HepG2 (cell line): ENCODE data around the gene TRIM69. TPM values are rescaled to one million over a fixed set of nuclear protein-coding genes. Genes with fewer than 3 reads are reported as not detected.

Experiments
- ATAC-seq: fragments of 200-7000 bp; cut with Tn5 transposase; 3 replicates; pipeline ENCODE4 v1.9.1; 2020; ENCODE audit warnings: mild to moderate bottlenecking, moderate library complexity
- BruUV-seq: library from RNA; stranded (reverse); fragments of 400-500 nt; replicated peaks from 2 replicates; lab custom pipeline; 2021; lab: Mats Ljungman, UMichigan
- CTCF ChIA-PET: fragments of 300-600 bp; formaldehyde crosslinking; extraction: SDS; loops from one replicate; lab custom pipeline; 2021; ENCODE audit warnings: low total read pairs, inconsistent platforms, low intra/inter-chr PET ratio; lab: Yijun Ruan, JAX
- POLR2A ChIA-PET: fragments of 350-600 bp; sonication (Branson Sonifier 250); formaldehyde crosslinking; loops from one replicate; lab custom pipeline; 2020; ENCODE audit warnings: antibody characterized with exemption, inconsistent platforms; lab: Yijun Ruan, JAX
- DNase-seq: peaks from one replicate; pipeline ENCODE4 v3.0.0-alpha.2; 2015; ENCODE audit warnings: low spot score
- FAIRE-seq: peaks from 3 replicates; lab custom pipeline; 2011; peaks lifted over from hg19 to GRCh38; lab: Jason Lieb, UNC
- H2AFZ ChIP-seq: one replicate; pipeline ENCODE4 v1.6.1; 2011; ENCODE audit warnings: low read length, inconsistent platforms
- H3K27ac ChIP-seq: fragments of 300-600 bp; 3 replicates; pipeline ENCODE4 v1.8.0; 2011; ENCODE audit warnings: mixed run types, mild to moderate bottlenecking, mixed read lengths, low read length, inconsistent platforms; ENCODE audit not compliant: insufficient read depth; ENCODE audit errors: extremely low read length
- H3K27me3 ChIP-seq, 2 experiments: fragments of 200-600 bp in 1 of 2; 2 replicates in 1 of 2; 3 replicates in 1 of 2; pipeline versions ENCODE4 v1.6.0 to v1.8.0; 2011; ENCODE audit warnings: low read length in 2 of 2, mild to moderate bottlenecking in 2 of 2, moderate library complexity in 2 of 2, inconsistent platforms in 1 of 2; ENCODE audit not compliant: insufficient read depth in 2 of 2, control insufficient read depth in 1 of 2
- H3K36me3 ChIP-seq, 2 experiments: fragments of 200-600 bp in 1 of 2; replicated peaks in 1 of 2; 2 replicates in 1 of 2; 3 replicates in 1 of 2; pipeline versions ENCODE4 v1.5.1 to v1.8.0; 2011; ENCODE audit warnings: low read length in 2 of 2, inconsistent platforms in 1 of 2; ENCODE audit not compliant: insufficient read depth in 2 of 2, control insufficient read depth in 1 of 2
- H3K4me1 ChIP-seq: 2 replicates; pipeline ENCODE4 v1.5.1; 2012; ENCODE audit warnings: low read length, inconsistent platforms; ENCODE audit not compliant: insufficient read depth
- H3K4me2 ChIP-seq: 2 replicates; pipeline ENCODE4 v1.6.0; 2011; ENCODE audit warnings: low read depth, low read length, inconsistent platforms
- H3K4me3 ChIP-seq, 3 experiments: fragments of 200-600 bp in 1 of 3; sonication (generic), shearing (Covaris generic) in 1 of 3; replicated peaks in 1 of 3; 2 replicates each; pipeline ENCODE4 v1.5.1; 2011 to 2016; ENCODE audit warnings: low read length in 3 of 3, inconsistent platforms in 2 of 3, low read depth in 2 of 3, mild to moderate bottlenecking in 2 of 3, control low read depth in 1 of 3, mixed read lengths in 1 of 3; ENCODE audit not compliant: insufficient read depth in 1 of 3
- H3K79me2 ChIP-seq: one replicate; pipeline ENCODE4 v1.6.1; 2011; ENCODE audit warnings: low read length, inconsistent platforms; ENCODE audit not compliant: insufficient read depth
- H3K9ac ChIP-seq: 2 replicates; pipeline ENCODE4 v1.6.0; 2011; ENCODE audit warnings: mild to moderate bottlenecking, low read depth, low read length, inconsistent platforms; ENCODE audit not compliant: insufficient read depth
- H3K9me3 ChIP-seq: 2 replicates; pipeline ENCODE4 v1.5.1; 2012; ENCODE audit warnings: mild to moderate bottlenecking, low read length
- H4K20me1 ChIP-seq: 2 replicates; pipeline ENCODE4 v1.6.0; 2011; ENCODE audit warnings: inconsistent platforms, mild to moderate bottlenecking, low read length, moderate library complexity; ENCODE audit not compliant: insufficient read depth
- AKNA ChIP-seq: sonication (generic); formaldehyde crosslinking; IDR thresholded peaks from 2 replicates; pipeline ENCODE4 v1.4.0; 2020; ENCODE audit warnings: missing genetic modification reagents, borderline replicate concordance
- ATF1 ChIP-seq: IDR thresholded peaks from 2 replicates; pipeline ENCODE4 v1.6.1; 2016; ENCODE audit warnings: mild to moderate bottlenecking, control low read depth
- BCL6 ChIP-seq: IDR thresholded peaks from 2 replicates; pipeline ENCODE4 v1.6.1; 2016; ENCODE audit warnings: missing genetic modification reagents, missing compliant biosample characterization
- CREB1 ChIP-seq, 2 experiments: fragments of 450-650 bp in 1 of 2; IDR thresholded peaks; 2 replicates each; pipeline ENCODE4 v1.6.1; 2016 to 2017; ENCODE audit warnings: control low read depth in 1 of 2, mild to moderate bottlenecking in 1 of 2, missing compliant biosample characterization in 1 of 2, missing genetic modification characterization in 1 of 2
- CTCF ChIP-seq: sonication (generic); formaldehyde crosslinking; IDR thresholded peaks from 2 replicates; pipeline ENCODE4 v1.5.0; 2020; ENCODE audit warnings: mild to moderate bottlenecking, missing genetic modification reagents, moderate library complexity
- GLI4 ChIP-seq: sonication (generic); formaldehyde crosslinking; IDR thresholded peaks from 2 replicates; pipeline ENCODE4 v1.5.1; 2020; ENCODE audit warnings: missing genetic modification reagents, mild to moderate bottlenecking, moderate library complexity, borderline replicate concordance
- MED1 ChIP-seq: sonication (generic); formaldehyde crosslinking; IDR thresholded peaks from 2 replicates; pipeline ENCODE4 v1.4.0; 2020; ENCODE audit warnings: missing genetic modification reagents
- RAD21 ChIP-seq: fragments of 450-650 bp; formaldehyde crosslinking; IDR thresholded peaks from 2 replicates; pipeline ENCODE4 v1.5.0; 2020; ENCODE audit warnings: mild to moderate bottlenecking
- SNAPC5 ChIP-seq: sonication (generic); formaldehyde crosslinking; IDR thresholded peaks from 2 replicates; pipeline ENCODE4 v1.8.1; 2023; ENCODE audit warnings: mild to moderate bottlenecking, missing genetic modification reagents, borderline replicate concordance
- SP140L ChIP-seq: sonication (generic); formaldehyde crosslinking; IDR thresholded peaks from 2 replicates; pipeline ENCODE4 v1.4.0; 2020; ENCODE audit warnings: missing genetic modification reagents, borderline replicate concordance
- ZNF646 ChIP-seq: sonication (generic); formaldehyde crosslinking; IDR thresholded peaks from 2 replicates; pipeline ENCODE4 v1.9.0; 2021; ENCODE audit warnings: mild to moderate bottlenecking, missing genetic modification reagents
- WGBS: methylation state at CpG from one replicate; pipeline ENCODE4 v1.1.6; 2017; ENCODE audit warnings: low lambda C conversion rate; 5-methylcytosine and 5-hydroxymethylcytosine counted together
- in situ Hi-C: cut with HindIII; loops from 2 replicates; pipeline ENCODE4 v1.10.0; 2017; ENCODE audit warnings: low pct_unique_long_range_greater_than_20kb; ENCODE audit not compliant: extremely low pct_ligation_motif_present
- intact Hi-C: fragments of 100-400 bp; cut with micrococcal nuclease; formaldehyde crosslinking; loops from one replicate; pipeline ENCODE4 v1.10.0; 2022; ENCODE audit not compliant: unreplicated experiment
- polyA plus RNA-seq, 8 experiments: library from polyadenylated mRNA; depleted of rRNA in 3 of 8; stranded (reverse) in 7 of 8; unstranded in 1 of 8; fragments of >200 nt; fragmentation: Illumina TruSeq in 4 of 8; extraction: Trizol in 4 of 8; gene quantifications; 2 replicates each; pipeline versions ENCODE4 v1.2.1 to v1.2.3, GENCODE V29; 2011 to 2016; ENCODE audit warnings: low read depth in 4 of 8, missing spikeins in 1 of 8, mixed read lengths in 1 of 8; ENCODE audit not compliant: insufficient read depth in 1 of 8
- total RNA-seq, 5 experiments: library from RNA; depleted of rRNA; stranded (reverse); fragments of >200 nt; fragmentation: Illumina TruSeq; extraction: Trizol; gene quantifications; 2 replicates each; pipeline ENCODE4 v1.2.3, GENCODE V29; 2016; ENCODE audit warnings: low read depth in 1 of 5

Gene TRIM69
- total and polyA plus RNA-seq, 2 of the 13 experiments (the other 11 are each of a cell fraction or from before 2014, with no cell fraction given): 2.6 to 3.2 TPM

- DNase-seq (peak; percentile 15), FAIRE-seq (peak; percentile 37), ATAC-seq (peak; percentile 88)
- Histone ChIP-seq H3K4me1 (peaks cover 17% of the 10 kb centered on the region), H3K9ac (no peak overlapping the region), H2AFZ (no peak overlapping the region), H3K79me2 (no peaks in the 10 kb centered on the region), H3K9me3 (no peaks in the 10 kb centered on the region), H3K4me2 (no peak overlapping the region), H3K27me3 (no peaks in the 10 kb centered on the region), H4K20me1 (no peaks in the 10 kb centered on the region), H3K36me3 (no peaks in the 10 kb centered on the region), H3K27ac (no peak overlapping the region), H3K4me3 (no peak overlapping the region)
- ChIA-PET POLR2A (interaction anchor here (1.3 to 1.8 kb wide), 2 partner anchors 8 to 13 kb away, joined by 3 to 6 read pairs; no protein-coding TSS in a partner anchor), CTCF (no interaction called here)
- in situ Hi-C loops (no loop called here), intact Hi-C loops (loop anchor here (5.0 kb wide), 1 partner anchor 53 kb away; no protein-coding TSS in a partner anchor)
- WGBS: 26% methylated on average over 3 of the region's 3 CpGs
- no TSS peak for BruUV-seq
- no peak for TF ChIP-seq BCL6 (CRISPR knock-in tag)
- no peak for TF ChIP-seq AKNA
- TF ChIP-seq SP140L (CRISPR knock-in tag): no peak
- TF ChIP-seq ATF1: no peak
- no peak for TF ChIP-seq CREB1 (IDR thresholded peaks at IDR 0.05)
- no peak for TF ChIP-seq CREB1 (CRISPR knock-in tag; IDR thresholded peaks at IDR 0.05)
- no peak for TF ChIP-seq ZNF646 (CRISPR knock-in tag)
- TF ChIP-seq CTCF (CRISPR knock-in tag): peak; percentile 57
- TF ChIP-seq MED1 (CRISPR knock-in tag): no peak
- peak; percentile 19; the same call in 1 of the 2 replicates for TF ChIP-seq RAD21 (CRISPR knock-in tag)
- no peak for TF ChIP-seq GLI4 (CRISPR knock-in tag)
- no peak for TF ChIP-seq SNAPC5 (CRISPR knock-in tag)
Measured at GRCh38 chr15:44798826-44799225, 62.5 kb downstream of the TRIM69 start.
